ENCODE data around the gene ADD1. TPM values are rescaled to one million over a fixed set of nuclear protein-coding genes. Genes with fewer than 3 reads are reported as not detected.

Gene ADD1
- total RNA-seq, 4 donors from 2014 or later, result 122 to 299 (median 196) TPM

GRCh38 chr4:2860391-2861348, 17.0 kb downstream of the ADD1 start:
- Histone ChIP-seq H3K27ac (peak overlapping the region; percentile 28), H3K9me3 (no peaks in the 10 kb centered on the region), H3K36me3 (no peaks in the 10 kb centered on the region), H3K27me3 (no peaks in the 10 kb centered on the region), H3K4me3 (no peak overlapping the region), H3K4me1 (peaks cover 74% of the 10 kb centered on the region)
- WGBS, result 82% methylated on average over 6 of the region's 6 CpGs
- peak in 1 of 3 donors; percentile 9 for TF ChIP-seq POLR2AphosphoS5 (IDR thresholded peaks at IDR 0.05)
- TF ChIP-seq CTCF (IDR thresholded peaks at IDR 0.05), result no peak
- no peak for DNase-seq (ENCODE audit: low spot score in 2 of 2)

- H3K4me3 ChIP-seq, result no peak overlapping the region
- no peaks in the 10 kb centered on the region for H3K9me3 ChIP-seq
- 49% methylated on average over 4 of the region's 4 CpGs for WGBS
- H3K27ac ChIP-seq, result peak overlapping the region; percentile 28
- H3K4me1 ChIP-seq, result peaks cover 83% of the 10 kb centered on the region
- H3K36me3 ChIP-seq, result no peaks in the 10 kb centered on the region
- H3K27me3 ChIP-seq, result no peaks in the 10 kb centered on the region
- DNase-seq (ENCODE audit: low spot score in 2 of 2), result no peak
- no peak for TF ChIP-seq CTCF (IDR thresholded peaks at IDR 0.05)
- TF ChIP-seq EP300 (IDR thresholded peaks at IDR 0.05), result no peak
- no peak for TF ChIP-seq POLR2AphosphoS5 (IDR thresholded peaks at IDR 0.05)
- TF ChIP-seq POLR2A (IDR thresholded peaks at IDR 0.05), result no peak
Observed at GRCh38 chr4:2861631-2862436, 18.2 kb downstream of the ADD1 start.

GRCh38 chr4:2862528-2862927, 18.9 kb downstream of the ADD1 start:
- no peak overlapping the region for H3K4me3 ChIP-seq
- H3K4me1 ChIP-seq, result peaks cover 90% of the 10 kb centered on the region
- TF ChIP-seq POLR2AphosphoS5 (IDR thresholded peaks at IDR 0.05) (no peak), EP300 (IDR thresholded peaks at IDR 0.05) (no peak), CTCF (IDR thresholded peaks at IDR 0.05) (no peak), POLR2A (IDR thresholded peaks at IDR 0.05) (no peak)
- no peaks in the 10 kb centered on the region for H3K27me3 ChIP-seq
- no peaks in the 10 kb centered on the region for H3K36me3 ChIP-seq
- DNase-seq (ENCODE audit: low spot score in 2 of 2), result no peak
- 11% methylated on average over 1 of the region's 1 CpG for WGBS
- no peaks in the 10 kb centered on the region for H3K9me3 ChIP-seq
- peak overlapping the region; percentile 28 for H3K27ac ChIP-seq

GRCh38 chr4:2863649-2864048, 20.0 kb downstream of the ADD1 start:
- Histone ChIP-seq H3K27me3 (no peaks in the 10 kb centered on the region), H3K4me3 (no peak overlapping the region), H3K9me3 (no peaks in the 10 kb centered on the region), H3K36me3 (no peaks in the 10 kb centered on the region), H3K27ac (no peak overlapping the region), H3K4me1 (peaks cover 91% of the 10 kb centered on the region)
- no peak for DNase-seq (ENCODE audit: low spot score in 2 of 2)
- TF ChIP-seq EP300 (IDR thresholded peaks at IDR 0.05) (no peak), CTCF (IDR thresholded peaks at IDR 0.05) (no peak), POLR2AphosphoS5 (IDR thresholded peaks at IDR 0.05) (no peak), POLR2A (IDR thresholded peaks at IDR 0.05) (no peak)

Data from suprapubic skin (tissue), 4 donors.